HL-60 (cell line): Measurements from ENCODE around the gene FBXO42.

ENCODE experiments used
- DNase-seq, 2 experiments: peaks; one replicate each; pipeline ENCODE4 v3.0.0-alpha.2; 2010 to 2020; ENCODE audit warnings: low read depth in 1 of 2, low spot score in 1 of 2
- H3K27ac ChIP-seq: fragments of 250-450 bp; sonication (Bioruptor Pico); replicated peaks from 2 replicates; pipeline ENCODE4 v1.5.1; 2020; ENCODE audit warnings: mild to moderate bottlenecking, moderate library complexity
- H3K27me3 ChIP-seq: fragments of 250-450 bp; sonication (Bioruptor Pico); 2 replicates; pipeline ENCODE4 v1.5.1; 2021; ENCODE audit warnings: mild to moderate bottlenecking, moderate library complexity; ENCODE audit not compliant: insufficient read depth, poor library complexity, severe bottlenecking
- H3K4me3 ChIP-seq: replicated peaks from 2 replicates; pipeline ENCODE4 v1.5.1; 2011; ENCODE audit warnings: mild to moderate bottlenecking, control low read depth, low read length; ENCODE audit not compliant: insufficient read depth
- GABPA ChIP-seq: IDR thresholded peaks from 2 replicates; pipeline ENCODE4 v1.6.1; 2012; ENCODE audit warnings: low read depth
- POLR2AphosphoS5 ChIP-seq: IDR thresholded peaks from 2 replicates; pipeline ENCODE4 v1.6.1; 2012; ENCODE audit warnings: low read depth
- SPI1 ChIP-seq: IDR thresholded peaks from 2 replicates; pipeline ENCODE4 v1.6.1; 2012; ENCODE audit warnings: low read depth, mild to moderate bottlenecking, borderline replicate concordance
- TF ChIP-seq, protein P1 (sequence below): IDR thresholded peaks from 2 replicates; pipeline ENCODE4 v1.6.1; 2012; ENCODE audit warnings: low read depth; ENCODE audit not compliant: insufficient replicate concordance
- TF ChIP-seq, protein P2 (sequence below): IDR thresholded peaks from one replicate; pipeline ENCODE4 v1.5.1; 2011; ENCODE audit warnings: low read length, control low read depth, inconsistent platforms; ENCODE audit not compliant: insufficient read depth

The FBXO42 gene

DNA sequence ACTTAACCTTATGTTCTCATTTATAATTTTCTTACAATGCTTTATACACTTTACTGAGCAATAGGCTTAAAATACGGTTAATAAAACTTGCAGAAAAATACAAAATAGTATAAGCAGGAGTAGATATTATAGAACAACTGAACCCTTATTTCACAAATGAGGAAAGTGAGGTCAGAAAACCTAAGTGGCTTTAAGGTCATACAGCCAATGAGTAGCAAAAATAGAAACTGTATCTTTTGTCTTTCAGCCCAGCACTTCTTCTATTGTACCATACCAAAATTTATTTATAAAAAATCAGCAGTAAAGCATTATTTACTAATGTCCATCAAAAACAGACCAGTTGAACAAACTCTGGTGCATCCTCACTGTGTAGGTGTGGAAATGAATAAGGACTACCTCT is 11.6 kb downstream of the FBXO42 start:
- TF ChIP-seq, protein P1, sequence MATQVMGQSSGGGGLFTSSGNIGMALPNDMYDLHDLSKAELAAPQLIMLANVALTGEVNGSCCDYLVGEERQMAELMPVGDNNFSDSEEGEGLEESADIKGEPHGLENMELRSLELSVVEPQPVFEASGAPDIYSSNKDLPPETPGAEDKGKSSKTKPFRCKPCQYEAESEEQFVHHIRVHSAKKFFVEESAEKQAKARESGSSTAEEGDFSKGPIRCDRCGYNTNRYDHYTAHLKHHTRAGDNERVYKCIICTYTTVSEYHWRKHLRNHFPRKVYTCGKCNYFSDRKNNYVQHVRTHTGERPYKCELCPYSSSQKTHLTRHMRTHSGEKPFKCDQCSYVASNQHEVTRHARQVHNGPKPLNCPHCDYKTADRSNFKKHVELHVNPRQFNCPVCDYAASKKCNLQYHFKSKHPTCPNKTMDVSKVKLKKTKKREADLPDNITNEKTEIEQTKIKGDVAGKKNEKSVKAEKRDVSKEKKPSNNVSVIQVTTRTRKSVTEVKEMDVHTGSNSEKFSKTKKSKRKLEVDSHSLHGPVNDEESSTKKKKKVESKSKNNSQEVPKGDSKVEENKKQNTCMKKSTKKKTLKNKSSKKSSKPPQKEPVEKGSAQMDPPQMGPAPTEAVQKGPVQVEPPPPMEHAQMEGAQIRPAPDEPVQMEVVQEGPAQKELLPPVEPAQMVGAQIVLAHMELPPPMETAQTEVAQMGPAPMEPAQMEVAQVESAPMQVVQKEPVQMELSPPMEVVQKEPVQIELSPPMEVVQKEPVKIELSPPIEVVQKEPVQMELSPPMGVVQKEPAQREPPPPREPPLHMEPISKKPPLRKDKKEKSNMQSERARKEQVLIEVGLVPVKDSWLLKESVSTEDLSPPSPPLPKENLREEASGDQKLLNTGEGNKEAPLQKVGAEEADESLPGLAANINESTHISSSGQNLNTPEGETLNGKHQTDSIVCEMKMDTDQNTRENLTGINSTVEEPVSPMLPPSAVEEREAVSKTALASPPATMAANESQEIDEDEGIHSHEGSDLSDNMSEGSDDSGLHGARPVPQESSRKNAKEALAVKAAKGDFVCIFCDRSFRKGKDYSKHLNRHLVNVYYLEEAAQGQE: no peak
- TF ChIP-seq, protein P2, sequence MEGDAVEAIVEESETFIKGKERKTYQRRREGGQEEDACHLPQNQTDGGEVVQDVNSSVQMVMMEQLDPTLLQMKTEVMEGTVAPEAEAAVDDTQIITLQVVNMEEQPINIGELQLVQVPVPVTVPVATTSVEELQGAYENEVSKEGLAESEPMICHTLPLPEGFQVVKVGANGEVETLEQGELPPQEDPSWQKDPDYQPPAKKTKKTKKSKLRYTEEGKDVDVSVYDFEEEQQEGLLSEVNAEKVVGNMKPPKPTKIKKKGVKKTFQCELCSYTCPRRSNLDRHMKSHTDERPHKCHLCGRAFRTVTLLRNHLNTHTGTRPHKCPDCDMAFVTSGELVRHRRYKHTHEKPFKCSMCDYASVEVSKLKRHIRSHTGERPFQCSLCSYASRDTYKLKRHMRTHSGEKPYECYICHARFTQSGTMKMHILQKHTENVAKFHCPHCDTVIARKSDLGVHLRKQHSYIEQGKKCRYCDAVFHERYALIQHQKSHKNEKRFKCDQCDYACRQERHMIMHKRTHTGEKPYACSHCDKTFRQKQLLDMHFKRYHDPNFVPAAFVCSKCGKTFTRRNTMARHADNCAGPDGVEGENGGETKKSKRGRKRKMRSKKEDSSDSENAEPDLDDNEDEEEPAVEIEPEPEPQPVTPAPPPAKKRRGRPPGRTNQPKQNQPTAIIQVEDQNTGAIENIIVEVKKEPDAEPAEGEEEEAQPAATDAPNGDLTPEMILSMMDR: no peak
- no peak for DNase-seq
- no peak overlapping the region for H3K27ac ChIP-seq
- H3K27me3 ChIP-seq: no peaks in the 10 kb centered on the region
- H3K4me3 ChIP-seq: no peak overlapping the region

DNA sequence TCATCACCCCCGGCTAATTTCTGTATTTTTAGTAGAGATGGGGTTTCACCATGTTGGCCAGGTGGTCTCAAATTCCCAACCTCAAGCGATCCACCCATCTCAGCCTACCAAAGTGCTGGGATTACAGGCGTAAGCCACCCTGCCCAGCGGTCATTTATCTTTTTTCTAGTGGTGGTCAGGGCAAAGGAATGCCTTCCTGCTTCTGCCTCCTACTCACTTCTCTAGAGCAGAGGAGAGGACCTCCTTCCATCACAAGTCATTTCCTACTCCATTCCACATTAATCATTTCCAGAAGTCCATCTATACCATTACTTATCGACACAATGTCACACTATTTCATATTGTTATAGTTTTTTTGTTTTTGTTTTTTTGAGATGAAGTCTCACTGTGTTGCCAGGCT is 13.3 kb downstream of the FBXO42 start:
- Histone ChIP-seq H3K27ac (no peak overlapping the region), H3K4me3 (no peak overlapping the region), H3K27me3 (no peaks in the 10 kb centered on the region)
- no peak for DNase-seq
- TF ChIP-seq, protein P2: no peak
- TF ChIP-seq POLR2AphosphoS5 (no peak), GABPA (no peak), SPI1 (no peak)
- TF ChIP-seq, protein P1: no peak

DNA sequence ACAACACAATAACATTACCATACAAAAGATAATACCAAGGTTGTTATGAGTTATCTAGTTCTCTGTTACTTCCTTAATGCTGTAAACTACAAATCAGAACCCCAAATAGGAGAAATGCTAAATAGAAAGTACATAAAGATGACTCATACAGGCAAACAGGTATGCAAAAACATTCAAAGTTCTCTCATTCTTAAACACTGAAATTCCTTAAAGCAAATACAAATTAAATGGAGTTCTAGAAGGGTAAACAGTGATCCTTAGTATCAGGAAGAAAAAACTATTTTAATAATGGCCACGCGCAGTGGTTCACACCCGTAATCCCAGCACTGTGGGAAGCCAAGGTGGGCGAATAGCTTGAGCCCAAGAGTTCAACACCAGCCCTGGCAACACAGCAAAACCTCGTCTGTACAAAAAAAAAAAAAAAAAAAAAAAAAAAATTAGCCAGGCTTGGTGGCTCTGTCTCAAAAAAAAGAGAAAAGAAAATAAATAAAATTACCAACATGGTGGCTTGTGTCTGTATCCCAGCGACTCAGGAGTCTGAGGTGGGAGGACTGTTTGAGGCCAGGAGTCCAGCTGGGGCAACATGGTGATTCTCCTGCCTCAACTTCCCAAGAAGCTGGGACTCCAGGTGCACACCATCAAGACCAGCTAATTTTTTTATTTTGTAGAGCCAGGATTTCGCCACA is 17.5 kb downstream of the FBXO42 start:
- TF ChIP-seq, protein P1: no peak
- TF ChIP-seq SPI1: no peak
- Histone ChIP-seq H3K27ac (no peak overlapping the region), H3K27me3 (no peaks in the 10 kb centered on the region), H3K4me3 (no peak overlapping the region)
- DNase-seq: no peak

DNA sequence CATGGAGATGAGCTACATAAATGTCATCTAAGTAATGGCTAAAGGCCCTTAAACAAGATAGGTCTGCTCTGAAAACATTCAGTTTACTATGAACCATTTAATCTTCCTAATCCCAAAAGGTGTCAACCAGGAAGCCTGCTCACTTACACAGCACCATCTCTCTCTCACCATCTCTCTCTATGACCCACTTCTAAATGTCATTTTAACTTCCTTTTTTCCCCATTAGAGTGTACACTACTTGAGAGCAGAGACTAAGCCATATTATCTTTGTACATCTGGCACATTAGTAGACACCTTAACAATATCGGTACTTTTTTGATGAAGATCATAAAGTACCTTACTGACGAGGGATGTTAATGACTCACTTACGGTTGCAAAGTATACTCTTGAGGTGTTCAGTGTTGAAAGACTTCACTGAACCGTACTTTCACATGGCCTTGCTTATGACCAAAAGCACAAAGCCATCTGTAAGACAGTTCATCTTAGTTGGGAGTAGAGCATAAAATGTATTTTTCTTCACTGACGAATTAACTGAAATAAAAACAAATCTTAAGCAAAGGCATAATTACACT is 25.4 kb downstream of the FBXO42 start:
- H3K4me3 ChIP-seq: no peak overlapping the region
- no peak for DNase-seq
- TF ChIP-seq, protein P1: no peak
- TF ChIP-seq, protein P2: no peak
- TF ChIP-seq GABPA (no peak), POLR2AphosphoS5 (no peak), SPI1 (no peak)
- H3K27me3 ChIP-seq: no peaks in the 10 kb centered on the region
- no peak overlapping the region for H3K27ac ChIP-seq
